ENCODE results near the gene TMEM212.

DNA sequence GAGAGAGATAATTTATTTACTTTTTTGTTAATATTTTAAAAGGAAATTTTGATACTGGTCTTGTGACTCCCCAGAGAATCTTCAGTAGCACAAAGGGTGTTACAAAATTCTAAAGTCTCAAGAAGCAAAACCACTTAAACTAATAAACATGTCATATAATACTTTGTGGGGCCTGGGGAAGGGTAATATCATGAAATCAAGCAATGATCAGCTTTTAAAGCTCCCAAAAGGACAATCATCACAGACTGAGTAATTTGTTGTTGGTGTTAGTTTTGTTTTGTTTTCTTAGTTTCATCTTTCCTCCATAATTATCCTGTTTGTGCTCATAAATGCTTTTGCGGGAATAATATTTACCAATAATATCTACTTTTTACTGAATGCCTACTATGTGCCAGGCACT, 55.0 kb downstream of the TMEM212 start:
- TF ChIP-seq CTCF (IDR thresholded peaks at IDR 0.05) (no peak), POLR2A (IDR thresholded peaks at IDR 0.05) (no peak), EP300 (IDR thresholded peaks at IDR 0.05) (no peak)
